ENCODE measurements around the gene LYSET.

- TF ChIP-seq POLR2A (IDR thresholded peaks at IDR 0.05; ENCODE audit: low read depth, low read length) (no peak), MYC (IDR thresholded peaks at IDR 0.05; ENCODE audit: low read depth, low read length) (no peak)
- TF ChIP-seq, protein P1, sequence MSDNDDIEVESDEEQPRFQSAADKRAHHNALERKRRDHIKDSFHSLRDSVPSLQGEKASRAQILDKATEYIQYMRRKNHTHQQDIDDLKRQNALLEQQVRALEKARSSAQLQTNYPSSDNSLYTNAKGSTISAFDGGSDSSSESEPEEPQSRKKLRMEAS (IDR thresholded peaks at IDR 0.05; ENCODE audit: insufficient read depth, insufficient read length), result no peak
These were observed 49.7 kb downstream of the LYSET start for GRCh38 chr14:93234798-93235197.
